NCI-H2081 treated with DMSO at 0.1 percent for 48 hours (cell line): ENCODE measurements around the gene SMYD4.
"Not testable (repeated sequence)": the region's sequence is repeated elsewhere in the genome, so short reads cannot be mapped to it uniquely, and the experiment has no call there.

ENCODE experiments used
- DNase-seq: peaks from one replicate; lab custom pipeline; 2025; lab: John Stamatoyannopoulos, UW

SMYD4 gene

GRCh38 chr17:1829592-1830257, at the start of gene SMYD4, which contains the start of gene RPA1:
TSS of gene SMYD4 (minus strand) at chr17:1829902. CDS start at chr17:1827994, 1,908 bp downstream.
TSS of gene RPA1 (plus strand) at chr17:1830005. CDS start at chr17:1830094, 89 bp downstream.
- no peak for DNase-seq

- no peak for DNase-seq
Observed at GRCh38 chr17:1878419-1879121, 48.9 kb upstream of the SMYD4 start.

- DNase-seq: no peak
Observed at GRCh38 chr17:1875597-1875996, 45.9 kb upstream of the SMYD4 start.

- no peak for DNase-seq
Observed at GRCh38 chr17:1873418-1873817, 43.7 kb upstream of the SMYD4 start.

GRCh38 chr17:1872976-1873375, 43.3 kb upstream of the SMYD4 start:
- no peak for DNase-seq

- DNase-seq: no peak
Observed at GRCh38 chr17:1872254-1872653, 42.6 kb upstream of the SMYD4 start.

GRCh38 chr17:1871756-1872155, 42.1 kb upstream of the SMYD4 start:
- no peak for DNase-seq

GRCh38 chr17:1870592-1870991, 40.9 kb upstream of the SMYD4 start:
- no peak for DNase-seq

- DNase-seq: no peak
Observed at GRCh38 chr17:1868090-1868489, 38.4 kb upstream of the SMYD4 start.

GRCh38 chr17:1867307-1867706, 37.6 kb upstream of the SMYD4 start:
- no peak for DNase-seq

- DNase-seq: no peak
Observed at GRCh38 chr17:1865252-1866037, 35.7 kb upstream of the SMYD4 start.

- no peak for DNase-seq
Observed at GRCh38 chr17:1861391-1862010, 31.8 kb upstream of the SMYD4 start.

GRCh38 chr17:1860978-1861377, 31.3 kb upstream of the SMYD4 start:
- no peak for DNase-seq

- not testable (repeated sequence) for DNase-seq
Observed at GRCh38 chr17:1856462-1856861, 26.8 kb upstream of the SMYD4 start.

GRCh38 chr17:1853698-1854097, 24.0 kb upstream of the SMYD4 start:
- DNase-seq: no peak

GRCh38 chr17:1852327-1852726, 22.6 kb upstream of the SMYD4 start:
- no peak for DNase-seq

- no peak for DNase-seq
Observed at GRCh38 chr17:1847191-1847590, 17.5 kb upstream of the SMYD4 start.

GRCh38 chr17:1843947-1844346, 14.2 kb upstream of the SMYD4 start:
- no peak for DNase-seq

GRCh38 chr17:1839516-1839915, 9.8 kb upstream of the SMYD4 start:
- DNase-seq: no peak

GRCh38 chr17:1834380-1835149, 4.9 kb upstream of the SMYD4 start:
- no peak for DNase-seq

GRCh38 chr17:1830288-1830687, 586 bp upstream of the SMYD4 start:
- no peak for DNase-seq

GRCh38 chr17:1829216-1829591, 498 bp downstream of the SMYD4 start:
- no peak for DNase-seq
